ENCODE results near the gene C13orf46.

Gene C13orf46

DNA sequence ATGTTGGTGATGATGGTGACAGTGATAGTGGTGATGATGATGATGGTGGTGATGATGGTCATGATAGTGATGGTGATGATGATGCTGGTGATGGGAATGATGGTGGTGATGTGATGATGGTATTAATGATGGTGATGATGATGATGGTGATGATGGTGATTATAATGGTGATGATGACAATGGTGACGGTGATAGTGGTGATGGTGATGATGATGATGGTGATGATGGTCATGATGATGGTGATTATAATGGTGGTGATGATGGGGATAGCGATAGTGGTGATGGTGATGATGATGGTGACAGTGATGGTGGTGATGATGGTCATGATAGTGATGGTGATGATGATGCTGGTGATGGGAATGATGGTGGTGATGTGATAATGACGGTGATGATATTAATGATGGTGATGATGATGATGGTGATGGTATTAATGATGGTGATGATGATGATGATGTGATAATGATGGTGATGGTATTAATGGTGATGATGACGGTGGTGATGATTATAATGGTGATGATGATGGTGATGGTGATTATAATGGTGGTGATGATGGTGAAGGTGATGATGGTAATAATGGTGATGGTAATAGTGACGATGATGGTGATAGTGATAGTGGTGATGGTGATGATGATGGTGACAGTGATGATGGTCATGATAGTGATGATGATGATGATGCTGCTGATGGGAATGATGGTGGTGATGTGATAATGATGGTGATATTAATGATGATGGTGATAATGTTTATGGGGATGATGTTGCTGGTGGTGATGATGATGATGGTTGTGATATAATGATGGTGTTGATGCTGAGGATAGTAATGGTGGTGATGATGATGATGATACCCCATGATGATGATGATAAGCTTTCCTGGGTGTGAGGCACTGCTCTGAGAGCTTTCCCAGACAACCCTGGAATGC, 7.7 kb downstream of the C13orf46 start:
- DNase-seq (ENCODE audit: low read depth in 1 of 2, low spot score in 1 of 2), result no peak
- no peak overlapping the region for H3K27ac ChIP-seq (replicated peaks)
- no peaks in the 10 kb centered on the region for H3K27me3 ChIP-seq (ENCODE audit: insufficient read depth, poor library complexity, severe bottlenecking)
- TF ChIP-seq POLR2AphosphoS5 (IDR thresholded peaks at IDR 0.05; ENCODE audit: low read depth), result no peak
- H3K4me3 ChIP-seq (replicated peaks; ENCODE audit: insufficient read depth, low read length), result no peak overlapping the region

DNA sequence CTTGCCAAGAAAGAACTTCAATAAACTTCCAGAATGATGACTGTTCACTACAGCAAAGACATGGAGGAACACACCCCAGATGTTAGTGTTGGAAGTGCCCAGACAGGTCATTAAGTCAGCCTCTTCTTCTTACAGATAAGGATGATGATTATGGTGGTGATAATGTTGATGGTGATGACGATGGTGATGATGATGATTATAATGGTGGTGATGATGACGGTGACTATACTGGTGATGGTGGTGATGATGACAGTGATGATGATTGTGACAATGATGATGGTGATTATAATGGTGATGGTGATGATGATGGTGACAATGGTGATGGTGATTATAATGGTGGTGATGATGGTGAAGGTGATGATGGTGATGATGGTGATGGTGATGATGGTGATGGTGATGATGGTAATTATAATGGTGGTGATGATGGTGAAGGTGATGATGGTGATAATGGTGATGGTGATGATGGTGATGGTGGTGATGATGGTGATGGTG, 8.4 kb downstream of the C13orf46 start:
- no peaks in the 10 kb centered on the region for H3K27me3 ChIP-seq (ENCODE audit: insufficient read depth, poor library complexity, severe bottlenecking)
- H3K4me3 ChIP-seq (replicated peaks; ENCODE audit: insufficient read depth, low read length), result no peak overlapping the region
- no peak overlapping the region for H3K27ac ChIP-seq (replicated peaks)
- TF ChIP-seq POLR2AphosphoS5 (IDR thresholded peaks at IDR 0.05; ENCODE audit: low read depth), result 0 out of 2 replicates have a peak, but pooled peaks have one; percentile 39
- TF ChIP-seq, protein P1, sequence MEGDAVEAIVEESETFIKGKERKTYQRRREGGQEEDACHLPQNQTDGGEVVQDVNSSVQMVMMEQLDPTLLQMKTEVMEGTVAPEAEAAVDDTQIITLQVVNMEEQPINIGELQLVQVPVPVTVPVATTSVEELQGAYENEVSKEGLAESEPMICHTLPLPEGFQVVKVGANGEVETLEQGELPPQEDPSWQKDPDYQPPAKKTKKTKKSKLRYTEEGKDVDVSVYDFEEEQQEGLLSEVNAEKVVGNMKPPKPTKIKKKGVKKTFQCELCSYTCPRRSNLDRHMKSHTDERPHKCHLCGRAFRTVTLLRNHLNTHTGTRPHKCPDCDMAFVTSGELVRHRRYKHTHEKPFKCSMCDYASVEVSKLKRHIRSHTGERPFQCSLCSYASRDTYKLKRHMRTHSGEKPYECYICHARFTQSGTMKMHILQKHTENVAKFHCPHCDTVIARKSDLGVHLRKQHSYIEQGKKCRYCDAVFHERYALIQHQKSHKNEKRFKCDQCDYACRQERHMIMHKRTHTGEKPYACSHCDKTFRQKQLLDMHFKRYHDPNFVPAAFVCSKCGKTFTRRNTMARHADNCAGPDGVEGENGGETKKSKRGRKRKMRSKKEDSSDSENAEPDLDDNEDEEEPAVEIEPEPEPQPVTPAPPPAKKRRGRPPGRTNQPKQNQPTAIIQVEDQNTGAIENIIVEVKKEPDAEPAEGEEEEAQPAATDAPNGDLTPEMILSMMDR (IDR thresholded peaks at IDR 0.05; ENCODE audit: insufficient read depth, low read length), result no peak
- no peak for DNase-seq (ENCODE audit: low read depth in 1 of 2, low spot score in 1 of 2)

DNA sequence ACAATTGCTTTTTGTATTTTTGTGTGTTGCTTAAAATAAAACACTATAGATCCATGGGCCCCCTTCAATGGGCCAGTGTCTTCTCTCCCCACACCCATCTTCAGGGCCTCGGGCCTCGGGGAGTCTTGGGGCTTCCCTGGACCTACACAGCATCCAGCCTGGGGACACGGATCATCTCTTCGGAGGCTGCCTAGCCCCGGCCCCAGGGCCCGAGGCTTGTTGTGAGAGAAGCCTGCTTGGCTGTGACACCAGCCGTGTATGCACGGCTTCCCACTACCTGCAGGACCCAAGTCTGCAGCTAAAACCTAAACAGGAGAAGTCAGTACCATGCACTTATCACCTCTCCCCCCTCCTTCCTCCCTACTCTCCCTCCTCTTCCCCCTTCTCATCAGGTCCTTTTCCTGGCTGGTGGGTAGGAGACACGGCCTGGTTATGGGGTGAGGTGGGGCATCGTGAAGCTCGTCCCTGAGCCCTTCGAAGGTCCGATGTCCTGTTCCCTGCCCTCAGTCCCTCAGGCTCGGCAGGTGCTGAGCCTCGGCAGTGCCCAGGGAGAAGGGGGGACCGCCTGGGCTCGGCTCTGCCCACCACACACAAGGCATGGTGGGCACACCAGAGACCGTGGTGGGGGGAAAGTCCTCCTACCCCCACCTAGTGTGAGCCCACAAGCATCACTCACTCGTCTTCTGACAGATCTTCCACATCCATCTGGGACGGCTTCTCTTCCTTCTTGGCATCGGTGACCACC, 9.5 kb downstream of the C13orf46 start:
- TF ChIP-seq REST (IDR thresholded peaks at IDR 0.05; ENCODE audit: insufficient replicate concordance, low read depth) (no peak), SPI1 (IDR thresholded peaks at IDR 0.05; ENCODE audit: borderline replicate concordance, low read depth) (no peak), POLR2AphosphoS5 (IDR thresholded peaks at IDR 0.05; ENCODE audit: low read depth) (no peak), GABPA (IDR thresholded peaks at IDR 0.05; ENCODE audit: low read depth) (no peak)
- TF ChIP-seq, protein P1 (IDR thresholded peaks at IDR 0.05; ENCODE audit: insufficient read depth, low read length), result no peak
- DNase-seq (ENCODE audit: low read depth in 1 of 2, low spot score in 1 of 2), result no peak
- Histone ChIP-seq H3K4me3 (replicated peaks; ENCODE audit: insufficient read depth, low read length) (no peak overlapping the region), H3K27me3 (ENCODE audit: insufficient read depth, poor library complexity, severe bottlenecking) (no peaks in the 10 kb centered on the region), H3K27ac (replicated peaks) (no peak overlapping the region)

GRCh38 chr13:113963376-113963775, 10.5 kb downstream of the C13orf46 start:
- no peak for DNase-seq (ENCODE audit: low read depth in 1 of 2, low spot score in 1 of 2)
- TF ChIP-seq GABPA (IDR thresholded peaks at IDR 0.05; ENCODE audit: low read depth) (no peak), POLR2AphosphoS5 (IDR thresholded peaks at IDR 0.05; ENCODE audit: low read depth) (no peak), SPI1 (IDR thresholded peaks at IDR 0.05; ENCODE audit: borderline replicate concordance, low read depth) (no peak), REST (IDR thresholded peaks at IDR 0.05; ENCODE audit: insufficient replicate concordance, low read depth) (no peak)
- TF ChIP-seq, protein P1 (IDR thresholded peaks at IDR 0.05; ENCODE audit: insufficient read depth, low read length), result no peak

More at GRCh38 chr13:113963376-113963775, 10.5 kb downstream of the C13orf46 start:
- H3K4me3 ChIP-seq (replicated peaks; ENCODE audit: insufficient read depth, low read length), result no peak overlapping the region
- H3K27me3 ChIP-seq (ENCODE audit: insufficient read depth, poor library complexity, severe bottlenecking), result no peaks in the 10 kb centered on the region
- H3K27ac ChIP-seq (replicated peaks), result no peak overlapping the region

All from HL-60 (cell line).